HCT116 (cell line): ENCODE results near the gene RAB3C. TPM values are rescaled to one million over a fixed set of nuclear protein-coding genes. Genes with fewer than 3 reads are reported as not detected.

Experiments
- ATAC-seq: fragments of 200-7000 bp; cut with Tn5 transposase; 2 replicates; pipeline ENCODE4 v1.9.1; 2020; ENCODE audit warnings: mild to moderate bottlenecking, moderate library complexity
- BruUV-seq: library from RNA; stranded (reverse); fragments of 400-500 nt; replicated peaks from 2 replicates; lab custom pipeline; 2021; lab: Mats Ljungman, UMichigan
- CTCF ChIA-PET: fragments of 300-600 bp; sonication (Branson Sonifier 250); formaldehyde crosslinking; loops from one replicate; lab custom pipeline; 2021; ENCODE audit warnings: antibody characterized with exemption; lab: Charles Lee
- POLR2A ChIA-PET: fragments of 300-600, 350-600 bp; sonication (Branson Sonifier 250); formaldehyde crosslinking; loops from one replicate; lab custom pipeline; 2021; ENCODE audit warnings: antibody characterized with exemption; lab: Charles Lee
- RAD21 ChIA-PET, 2 experiments: fragments of 300-600 bp; sonication (Branson Sonifier 250); formaldehyde crosslinking; loops; one replicate each; lab custom pipeline; 2023; ENCODE audit warnings: low total read pairs in 2 of 2; ENCODE audit not compliant: uncharacterized antibody in 2 of 2, unreplicated experiment in 2 of 2, low non-redundant PET in 1 of 2; lab: Charles Lee
- DNase-seq: peaks from one replicate; pipeline ENCODE4 v3.0.0-alpha.2; 2010; ENCODE audit warnings: low read depth, low spot score
- H2AFZ ChIP-seq: fragments of 200-600 bp; shearing (Covaris generic), sonication (generic); 2 replicates; pipeline ENCODE4 v1.6.1; 2017; ENCODE audit warnings: low read depth, mixed run types, mixed read lengths, antibody characterized with exemption, low read length; ENCODE audit not compliant: poor library complexity, severe bottlenecking
- H3K27ac ChIP-seq: 2 replicates; pipeline ENCODE4 v1.5.1; 2012; ENCODE audit warnings: low read depth, low read length
- H3K27me3 ChIP-seq: fragments of 200-600 bp; sonication (generic); 2 replicates; pipeline ENCODE4 v1.6.1; 2016; ENCODE audit warnings: mixed run types, low read length, mixed read lengths; ENCODE audit not compliant: insufficient read depth
- H3K36me3 ChIP-seq, 2 experiments: fragments of 200-500 bp in 1 of 2; fragments of 200-600 bp in 1 of 2; sonication (Bioruptor generic) in 1 of 2; sonication (generic) in 1 of 2; 2 replicates each; pipeline versions ENCODE4 v1.5.1 to v1.6.1; 2014 to 2016; ENCODE audit warnings: low read length in 2 of 2, inconsistent platforms in 1 of 2, mixed read lengths in 1 of 2, mixed run types in 1 of 2; ENCODE audit not compliant: insufficient read depth in 2 of 2, control insufficient read depth in 1 of 2
- H3K4me1 ChIP-seq, 2 experiments: fragments of 200-600 bp in 1 of 2; sonication (generic) in 1 of 2; 2 replicates each; pipeline versions ENCODE4 v1.5.1 to v1.6.1; 2012 to 2017; ENCODE audit warnings: low read length in 2 of 2, inconsistent platforms in 1 of 2, mild to moderate bottlenecking in 1 of 2, mixed read lengths in 1 of 2, mixed run types in 1 of 2, moderate library complexity in 1 of 2; ENCODE audit not compliant: insufficient read depth in 2 of 2, control insufficient read depth in 1 of 2
- H3K4me2 ChIP-seq: fragments of 200-600 bp; sonication (generic); 2 replicates; pipeline ENCODE4 v1.6.1; 2017; ENCODE audit warnings: mixed run types, low read length, mixed read lengths
- H3K4me3 ChIP-seq, 2 experiments: fragments of 200-600 bp in 1 of 2; sonication (generic) in 1 of 2; replicated peaks in 1 of 2; 2 replicates each; pipeline ENCODE4 v1.5.1; 2011 to 2016; ENCODE audit warnings: low read length in 2 of 2, control low read depth in 1 of 2, low read depth in 1 of 2, mild to moderate bottlenecking in 1 of 2, mixed read lengths in 1 of 2, mixed run types in 1 of 2
- H3K79me2 ChIP-seq: fragments of 200-600 bp; sonication (generic); 2 replicates; pipeline ENCODE4 v1.6.1; 2017; ENCODE audit warnings: mild to moderate bottlenecking, mixed run types, low read length, moderate library complexity, mixed read lengths; ENCODE audit not compliant: insufficient read depth
- H3K9ac ChIP-seq: fragments of 200-600 bp; sonication (generic); 2 replicates; pipeline ENCODE4 v1.6.1; 2016; ENCODE audit warnings: low read length, mixed read lengths
- H3K9me2 ChIP-seq: fragments of 200-600 bp; sonication (generic), shearing (Covaris generic); 2 replicates; pipeline ENCODE4 v1.6.1; 2017; ENCODE audit warnings: mixed run types, mild to moderate bottlenecking, moderate library complexity; ENCODE audit not compliant: insufficient read depth
- H3K9me3 ChIP-seq, 2 experiments: fragments of 200-500 bp in 1 of 2; fragments of 200-600 bp in 1 of 2; sonication (Bioruptor generic) in 1 of 2; sonication (generic) in 1 of 2; 2 replicates each; pipeline ENCODE4 v1.6.1; 2014 to 2017; ENCODE audit warnings: low read length in 2 of 2, mixed read lengths in 2 of 2, inconsistent platforms in 1 of 2, low read depth in 1 of 2, mild to moderate bottlenecking in 1 of 2, mixed run types in 1 of 2, moderate library complexity in 1 of 2; ENCODE audit not compliant: control insufficient read depth in 1 of 2, insufficient read depth in 1 of 2
- H4K20me1 ChIP-seq: fragments of 200-600 bp; sonication (generic), shearing (Covaris generic); 2 replicates; pipeline ENCODE4 v1.6.1; 2017; ENCODE audit warnings: mixed run types, mild to moderate bottlenecking, moderate library complexity; ENCODE audit not compliant: insufficient read depth
- ATF3 ChIP-seq: IDR thresholded peaks from 2 replicates; pipeline ENCODE4 v1.6.1; 2012
- CBX3 ChIP-seq: IDR thresholded peaks from 2 replicates; pipeline ENCODE4 v1.6.1; 2012; ENCODE audit warnings: low read depth
- CTCF ChIP-seq, 3 experiments: fragments of 200-600 bp in 1 of 3; sonication (generic) in 1 of 3; IDR thresholded peaks in 2 of 3; conservative IDR thresholded peaks in 1 of 3; 2 replicates each; pipeline ENCODE4 v1.5.1; 2012 to 2017; ENCODE audit warnings: low read depth in 2 of 3, low read length in 2 of 3, antibody characterized with exemption in 1 of 3, borderline replicate concordance in 1 of 3, control low read depth in 1 of 3, mild to moderate bottlenecking in 1 of 3, mixed read lengths in 1 of 3, mixed run types in 1 of 3, moderate library complexity in 1 of 3; ENCODE audit not compliant: insufficient read depth in 1 of 3
- ELF1 ChIP-seq: IDR thresholded peaks from 2 replicates; pipeline ENCODE4 v1.6.1; 2012; ENCODE audit warnings: low read depth, borderline replicate concordance
- JUND ChIP-seq: IDR thresholded peaks from 2 replicates; pipeline ENCODE4 v1.6.1; 2012
- POLR2AphosphoS5 ChIP-seq: IDR thresholded peaks from 2 replicates; pipeline ENCODE4 v1.6.1; 2011; ENCODE audit warnings: mild to moderate bottlenecking, low read depth, low read length, moderate library complexity
- SRF ChIP-seq: IDR thresholded peaks from 2 replicates; pipeline ENCODE4 v1.6.1; 2012; ENCODE audit warnings: low read depth
- ZFX ChIP-seq: fragments of 450-650 bp; IDR thresholded peaks from 2 replicates; pipeline ENCODE4 v1.6.1; 2017
- intact Hi-C: fragments of 100-400 bp; cut with micrococcal nuclease; formaldehyde crosslinking; loops from 2 replicates; pipeline ENCODE4 v1.10.0; 2022
- total RNA-seq: library from RNA; stranded (reverse); gene quantifications from one replicate; pipeline ENCODE4 v1.2.1, GENCODE V29; 2021; ENCODE audit not compliant: unreplicated experiment
- TF ChIP-seq, protein P1 (sequence below): IDR thresholded peaks from 2 replicates; pipeline ENCODE4 v1.6.1; 2012

The RAB3C gene
- total RNA-seq, 1 experiment from 2014 or later: not detected

GRCh38 chr5:58746321-58746720 is 163.4 kb downstream of the RAB3C start:
- Histone ChIP-seq H3K9ac (no peak overlapping the region), H3K4me3 (no peak overlapping the region), H3K27ac (no peak overlapping the region), H3K9me2 (no peaks in the 10 kb centered on the region), H3K9me3 (no peaks in the 10 kb centered on the region), H3K4me2 (no peak overlapping the region), H3K4me1 (peaks cover 0 to 3% of the 10 kb centered on the region in 2 experiments; a peak in 2 of 4 replicates), H3K79me2 (no peaks in the 10 kb centered on the region), H4K20me1 (no peaks in the 10 kb centered on the region), H3K36me3 (no peaks in the 10 kb centered on the region; a peak in 1 of 4 replicates), H2AFZ (no peak overlapping the region), H3K27me3 (peaks cover 21% of the 10 kb centered on the region)
- no TSS peak for BruUV-seq
- ChIA-PET CTCF (no interaction called here), RAD21 (no interaction called here), POLR2A (no interaction called here)
- intact Hi-C loops: no loop called here
- DNase-seq (no peak), ATAC-seq (no peak)
- no peak for TF ChIP-seq SRF
- no peak for TF ChIP-seq POLR2AphosphoS5
- no peak for TF ChIP-seq ELF1
- TF ChIP-seq, protein P1, sequence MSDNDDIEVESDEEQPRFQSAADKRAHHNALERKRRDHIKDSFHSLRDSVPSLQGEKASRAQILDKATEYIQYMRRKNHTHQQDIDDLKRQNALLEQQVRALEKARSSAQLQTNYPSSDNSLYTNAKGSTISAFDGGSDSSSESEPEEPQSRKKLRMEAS: no peak
- TF ChIP-seq CTCF (IDR thresholded peaks at IDR 0.05 in 2 of 3, conservative IDR thresholded peaks at IDR 0.05 in 1 of 3; ENCODE audit: borderline replicate concordance in 1 of 3, insufficient read depth in 1 of 3, low read depth in 2 of 3, low read length in 2 of 3): no peak
- TF ChIP-seq ATF3: no peak
- no peak for TF ChIP-seq CBX3

GRCh38 chr5:58750036-58750435 is 167.2 kb downstream of the RAB3C start:
- ChIA-PET RAD21 (no interaction called here), CTCF (no interaction called here)
- H3K9me2 ChIP-seq: no peaks in the 10 kb centered on the region
- no peak overlapping the region for H3K27ac ChIP-seq
- DNase-seq: no peak
- intact Hi-C loops: no loop called here
- H3K9me3 ChIP-seq: no peaks in the 10 kb centered on the region
- H3K4me1 ChIP-seq: peaks cover 0 to 5% of the 10 kb centered on the region in 2 experiments; a peak in 2 of 4 replicates
- no peaks in the 10 kb centered on the region for H3K79me2 ChIP-seq
- H3K36me3 ChIP-seq: no peaks in the 10 kb centered on the region; a peak in 1 of 4 replicates
- no peak overlapping the region for H3K9ac ChIP-seq
- H3K4me3 ChIP-seq: no peak overlapping the region
- H3K4me2 ChIP-seq: no peak overlapping the region
- BruUV-seq: no TSS peak
- TF ChIP-seq ATF3: no peak
- no peak for TF ChIP-seq ELF1
- TF ChIP-seq JUND: no peak
- TF ChIP-seq CTCF (IDR thresholded peaks at IDR 0.05 in 2 of 3, conservative IDR thresholded peaks at IDR 0.05 in 1 of 3; ENCODE audit: borderline replicate concordance in 1 of 3, insufficient read depth in 1 of 3, low read depth in 2 of 3, low read length in 2 of 3): no peak
- no peak for TF ChIP-seq ZFX
- TF ChIP-seq, all 23 proteins: peak for 0
- POLR2A ChIA-PET: no interaction called here
- no peak overlapping the region for H2AFZ ChIP-seq
- no peaks in the 10 kb centered on the region for H4K20me1 ChIP-seq
- ATAC-seq: no peak
- peaks cover 35% of the 10 kb centered on the region for H3K27me3 ChIP-seq
